Measurements from ENCODE around the gene STH. TPM values are rescaled to one million over a fixed set of nuclear protein-coding genes. Genes with fewer than 3 reads are reported as not detected.

The STH gene
- total and polyA plus RNA-seq, 10 of the 15 experiments (the other 5 are each of a cell fraction or from before 2014, with no cell fraction given) = not detected

DNA sequence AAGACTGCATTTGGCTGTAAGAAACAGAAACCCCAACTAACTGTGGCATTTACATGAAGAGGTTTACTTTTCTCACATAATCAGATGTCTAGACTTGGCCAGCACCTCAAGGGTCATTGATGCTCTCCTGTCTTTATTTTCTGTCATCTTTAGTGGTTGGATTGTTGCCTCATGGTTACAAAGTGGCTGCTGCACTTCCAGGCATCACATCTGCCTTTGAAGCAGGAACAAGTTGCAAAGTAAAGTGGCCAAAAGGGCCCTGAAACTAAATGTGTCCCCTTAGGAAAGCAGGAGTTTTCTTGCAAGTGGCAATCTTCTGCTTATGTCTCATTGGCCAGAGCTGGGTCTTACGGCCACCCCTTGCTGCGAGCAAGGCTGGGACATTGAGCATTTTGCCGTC is 26.5 kb upstream of the STH start:
- Histone ChIP-seq H3K27me3 (replicated peaks in 1 of 2; ENCODE audit: control insufficient read depth in 2 of 2, insufficient read depth in 2 of 2, low read length in 1 of 2) (no peaks in the 10 kb centered on the region; a peak in 3 of 4 replicates), H3K79me2 (ENCODE audit: control insufficient read depth, insufficient read depth, low read length) (no peaks in the 10 kb centered on the region), H3K9me3 (replicated peaks; ENCODE audit: control insufficient read depth, insufficient read depth, low read length) (no peaks in the 10 kb centered on the region; the same call in 2 of the 3 replicates), H3K9ac (ENCODE audit: control insufficient read depth, insufficient read depth, low read length) (no peak overlapping the region), H3K27ac (ENCODE audit: control insufficient read depth, insufficient read depth) (no peak overlapping the region), H4K20me1 (ENCODE audit: control insufficient read depth, insufficient read depth) (no peaks in the 10 kb centered on the region), H3K4me2 (ENCODE audit: control insufficient read depth, insufficient read depth) (no peak overlapping the region), H3K36me3 (ENCODE audit: control insufficient read depth in 2 of 2, insufficient read depth in 2 of 2, low read length in 1 of 2) (no peaks in the 10 kb centered on the region), H2AFZ (ENCODE audit: control insufficient read depth, low read depth, low read length) (no peak overlapping the region), H3K4me1 (ENCODE audit: control insufficient read depth, insufficient read depth, low read length) (no peaks in the 10 kb centered on the region), H3K4me3 (no peak overlapping the region)
- no TSS peak for BruUV-seq (replicated peaks)
- intact Hi-C loops (cut with micrococcal nuclease; ENCODE audit: unreplicated experiment) = no loop called here
- ATAC-seq (no peak), FAIRE-seq (no peak), DNase-seq (ENCODE audit: low read depth, low spot score) (no peak)
- CTCF ChIA-PET = no interaction called here
- TF ChIP-seq CREB1 (IDR thresholded peaks at IDR 0.05; ENCODE audit: low read depth) (no peak), TARDBP (IDR thresholded peaks at IDR 0.05; ENCODE audit: borderline replicate concordance) (no peak), YY1 (IDR thresholded peaks at IDR 0.05; ENCODE audit: low read depth, low read length) (no peak), IRF5 (IDR thresholded peaks at IDR 0.05; ENCODE audit: borderline replicate concordance) (no peak)
- RAD21 ChIA-PET (ENCODE audit: unreplicated experiment) = no interaction called here
- in situ Hi-C loops (cut with MboI) = no loop called here
- SMC1A ChIA-PET (ENCODE audit: uncharacterized antibody, unreplicated experiment) = interaction anchor here (0.9 kb wide), 1 partner anchor 26 kb away, joined by 3 read pairs; no protein-coding TSS in a partner anchor
- 40% methylated on average over 3 of the region's 3 CpGs for WGBS (ENCODE audit: insufficient coverage, insufficient replicate concordance, low lambda C conversion rate, missing lambda C conversion rate)
- POLR2A ChIA-PET = no interaction called here

- H2AFZ ChIP-seq (ENCODE audit: control insufficient read depth, low read depth, low read length) = no peak overlapping the region
- CTCF ChIA-PET = no interaction called here
- no peak overlapping the region for H3K4me2 ChIP-seq (ENCODE audit: control insufficient read depth, insufficient read depth)
- WGBS (ENCODE audit: insufficient coverage, insufficient replicate concordance, low lambda C conversion rate, missing lambda C conversion rate) = 40% methylated on average over 12 of the region's 12 CpGs
- no peak overlapping the region for H3K4me3 ChIP-seq
- FAIRE-seq = no peak
- H3K36me3 ChIP-seq (ENCODE audit: control insufficient read depth in 2 of 2, insufficient read depth in 2 of 2, low read length in 1 of 2) = no peaks in the 10 kb centered on the region
- no peaks in the 10 kb centered on the region; a peak in 1 of 4 replicates for H3K27me3 ChIP-seq (replicated peaks in 1 of 2; ENCODE audit: control insufficient read depth in 2 of 2, insufficient read depth in 2 of 2, low read length in 1 of 2)
- H3K79me2 ChIP-seq (ENCODE audit: control insufficient read depth, insufficient read depth, low read length) = no peaks in the 10 kb centered on the region
- no peaks in the 10 kb centered on the region for H3K4me1 ChIP-seq (ENCODE audit: control insufficient read depth, insufficient read depth, low read length)
- H3K9ac ChIP-seq (ENCODE audit: control insufficient read depth, insufficient read depth, low read length) = no peak overlapping the region
- in situ Hi-C loops (cut with MboI) (no loop called here), intact Hi-C loops (cut with micrococcal nuclease; ENCODE audit: unreplicated experiment) (no loop called here)
- RAD21 ChIA-PET (ENCODE audit: unreplicated experiment) = no interaction called here
- no peak overlapping the region for H3K27ac ChIP-seq (ENCODE audit: control insufficient read depth, insufficient read depth)
- BruUV-seq (replicated peaks) = no TSS peak
- DNase-seq (ENCODE audit: low read depth, low spot score) = no peak
- no peaks in the 10 kb centered on the region for H4K20me1 ChIP-seq (ENCODE audit: control insufficient read depth, insufficient read depth)
- POLR2A ChIA-PET = no interaction called here
- SMC1A ChIA-PET (ENCODE audit: uncharacterized antibody, unreplicated experiment) = interaction anchor here (0.9 kb wide), 1 partner anchor 25 kb away, joined by 3 read pairs; no protein-coding TSS in a partner anchor
- H3K9me3 ChIP-seq (replicated peaks; ENCODE audit: control insufficient read depth, insufficient read depth, low read length) = no peaks in the 10 kb centered on the region; the same call in 2 of the 3 replicates
- no peak for ATAC-seq
- TF ChIP-seq MYC (IDR thresholded peaks at IDR 0.05; ENCODE audit: insufficient read depth, insufficient read length, insufficient replicate concordance, low read length, severe bottlenecking) = no peak
- no peak for TF ChIP-seq EGR1 (IDR thresholded peaks at IDR 0.05; ENCODE audit: borderline replicate concordance in 1 of 2, low read depth in 2 of 2, low read length in 2 of 2)
- TF ChIP-seq, protein P1, sequence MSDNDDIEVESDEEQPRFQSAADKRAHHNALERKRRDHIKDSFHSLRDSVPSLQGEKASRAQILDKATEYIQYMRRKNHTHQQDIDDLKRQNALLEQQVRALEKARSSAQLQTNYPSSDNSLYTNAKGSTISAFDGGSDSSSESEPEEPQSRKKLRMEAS (IDR thresholded peaks at IDR 0.05; ENCODE audit: low read depth, low read length) = no peak
- no peak for TF ChIP-seq ZNF24 (IDR thresholded peaks at IDR 0.05)
- no peak for TF ChIP-seq POU2F2 (IDR thresholded peaks at IDR 0.05; ENCODE audit: borderline replicate concordance, low read depth, low read length)
- TF ChIP-seq MTA3 (IDR thresholded peaks at IDR 0.05; ENCODE audit: borderline replicate concordance, low read length) = no peak
- TF ChIP-seq, protein P2, sequence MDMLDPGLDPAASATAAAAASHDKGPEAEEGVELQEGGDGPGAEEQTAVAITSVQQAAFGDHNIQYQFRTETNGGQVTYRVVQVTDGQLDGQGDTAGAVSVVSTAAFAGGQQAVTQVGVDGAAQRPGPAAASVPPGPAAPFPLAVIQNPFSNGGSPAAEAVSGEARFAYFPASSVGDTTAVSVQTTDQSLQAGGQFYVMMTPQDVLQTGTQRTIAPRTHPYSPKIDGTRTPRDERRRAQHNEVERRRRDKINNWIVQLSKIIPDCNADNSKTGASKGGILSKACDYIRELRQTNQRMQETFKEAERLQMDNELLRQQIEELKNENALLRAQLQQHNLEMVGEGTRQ (IDR thresholded peaks at IDR 0.05; ENCODE audit: borderline replicate concordance, low read depth, low read length) = no peak
These were observed 25.8 kb upstream of the STH start for GRCh38 chr17:45973099-45973780.

Measured in GM12878 (cell line).